Measurements from ENCODE around the gene SRCAP. TPM values are rescaled to one million over a fixed set of nuclear protein-coding genes. Genes with fewer than 3 reads are reported as not detected.

SRCAP gene
- total RNA-seq, 2 donors from 2014 or later, result 22.5 to 25.0 TPM

GRCh38 chr16:30744183-30744582 lies 45.2 kb downstream of the SRCAP start:
- H3K27me3 ChIP-seq, result no peaks in the 10 kb centered on the region
- H3K4me1 ChIP-seq, result peaks cover 0 to 37% of the 10 kb centered on the region in 2 donors
- peaks cover 19% of the 10 kb centered on the region for H3K36me3 ChIP-seq
- H3K27ac ChIP-seq, result peak overlapping the region; percentile 6 to 55
- no peaks in the 10 kb centered on the region for H3K9me3 ChIP-seq
- DNase-seq (ENCODE audit: low spot score), result no peak
- H3K4me3 ChIP-seq, result no peak overlapping the region
- TF ChIP-seq, protein P1, sequence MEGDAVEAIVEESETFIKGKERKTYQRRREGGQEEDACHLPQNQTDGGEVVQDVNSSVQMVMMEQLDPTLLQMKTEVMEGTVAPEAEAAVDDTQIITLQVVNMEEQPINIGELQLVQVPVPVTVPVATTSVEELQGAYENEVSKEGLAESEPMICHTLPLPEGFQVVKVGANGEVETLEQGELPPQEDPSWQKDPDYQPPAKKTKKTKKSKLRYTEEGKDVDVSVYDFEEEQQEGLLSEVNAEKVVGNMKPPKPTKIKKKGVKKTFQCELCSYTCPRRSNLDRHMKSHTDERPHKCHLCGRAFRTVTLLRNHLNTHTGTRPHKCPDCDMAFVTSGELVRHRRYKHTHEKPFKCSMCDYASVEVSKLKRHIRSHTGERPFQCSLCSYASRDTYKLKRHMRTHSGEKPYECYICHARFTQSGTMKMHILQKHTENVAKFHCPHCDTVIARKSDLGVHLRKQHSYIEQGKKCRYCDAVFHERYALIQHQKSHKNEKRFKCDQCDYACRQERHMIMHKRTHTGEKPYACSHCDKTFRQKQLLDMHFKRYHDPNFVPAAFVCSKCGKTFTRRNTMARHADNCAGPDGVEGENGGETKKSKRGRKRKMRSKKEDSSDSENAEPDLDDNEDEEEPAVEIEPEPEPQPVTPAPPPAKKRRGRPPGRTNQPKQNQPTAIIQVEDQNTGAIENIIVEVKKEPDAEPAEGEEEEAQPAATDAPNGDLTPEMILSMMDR (IDR thresholded peaks at IDR 0.05), result no peak

GRCh38 chr16:30745082-30745481 lies 46.1 kb downstream of the SRCAP start:
- Histone ChIP-seq H3K36me3 (peaks cover 14% of the 10 kb centered on the region), H3K27ac (no peak overlapping the region), H3K4me1 (peaks cover 0 to 40% of the 10 kb centered on the region in 2 donors)

DNA sequence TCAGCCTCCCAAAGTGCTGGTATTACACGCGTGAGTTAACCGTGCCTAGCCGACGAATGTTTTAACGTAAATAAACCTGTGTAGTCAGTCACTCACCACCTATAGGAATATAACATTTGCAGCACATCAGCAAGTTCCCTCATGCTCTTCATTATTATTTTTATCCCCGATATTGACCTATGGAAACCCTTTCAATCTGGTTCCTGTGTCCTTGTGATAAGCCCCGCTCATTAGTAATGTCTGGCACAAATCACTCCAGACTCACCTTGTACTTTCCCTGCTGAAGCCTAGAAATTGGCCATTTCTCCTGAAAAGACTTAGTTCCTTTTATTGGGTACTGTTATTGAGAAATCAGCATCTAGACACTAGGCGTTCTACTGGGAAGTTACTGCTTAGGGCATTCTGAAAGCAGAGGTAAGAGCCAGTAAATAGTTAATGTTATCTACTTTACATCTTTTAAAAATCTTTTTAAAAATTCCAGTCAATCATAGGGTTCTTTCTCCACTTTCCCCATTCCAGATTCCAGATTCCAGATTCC lies 47.7 kb downstream of the SRCAP start:
- TF ChIP-seq, protein P1 (IDR thresholded peaks at IDR 0.05), result no peak

More at GRCh38 chr16:30745082-30745481, 46.1 kb downstream of the SRCAP start:
- H3K27me3 ChIP-seq, result no peaks in the 10 kb centered on the region
- no peak for DNase-seq (ENCODE audit: low spot score)
- H3K4me3 ChIP-seq, result no peak overlapping the region
- H3K9me3 ChIP-seq, result no peaks in the 10 kb centered on the region
- TF ChIP-seq, protein P1 (IDR thresholded peaks at IDR 0.05), result no peak

DNA sequence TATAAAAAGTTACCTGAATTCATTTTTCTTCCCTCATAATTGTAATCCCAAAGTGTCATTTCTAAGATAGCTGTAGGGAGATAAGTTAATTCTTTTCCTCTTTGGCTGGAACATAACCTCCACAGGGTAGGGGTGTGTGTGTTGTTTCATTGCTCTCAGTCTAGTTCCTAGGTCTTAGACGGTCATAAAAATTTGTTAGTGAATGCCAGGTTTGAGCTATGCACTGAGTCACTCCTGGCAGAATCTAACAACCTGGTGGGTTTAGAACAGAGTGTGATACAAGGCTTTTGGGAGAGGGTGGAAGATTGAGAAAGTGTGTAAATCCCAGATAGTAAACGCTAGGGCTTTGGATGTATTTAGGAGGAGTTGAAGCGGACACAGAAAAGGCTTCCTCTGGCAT lies 48.4 kb downstream of the SRCAP start:
- Histone ChIP-seq H3K27ac (peak overlapping the region; percentile 60 to 64), H3K9me3 (no peaks in the 10 kb centered on the region), H3K27me3 (no peaks in the 10 kb centered on the region), H3K4me1 (peaks cover 0 to 18% of the 10 kb centered on the region in 2 donors), H3K4me3 (peak overlapping the region in 1 of 2 donors; percentile 98), H3K36me3 (peaks cover 22% of the 10 kb centered on the region)
- no peak for DNase-seq (ENCODE audit: low spot score)
- TF ChIP-seq, protein P1 (IDR thresholded peaks at IDR 0.05), result no peak

More for the DNA sequence above, 47.7 kb downstream of the SRCAP start:
- Histone ChIP-seq H3K4me1 (peaks cover 0 to 24% of the 10 kb centered on the region in 2 donors), H3K27me3 (no peaks in the 10 kb centered on the region), H3K4me3 (no peak overlapping the region), H3K9me3 (no peaks in the 10 kb centered on the region), H3K36me3 (peaks cover 21% of the 10 kb centered on the region), H3K27ac (no peak overlapping the region)
- no peak for DNase-seq (ENCODE audit: low spot score)

DNA sequence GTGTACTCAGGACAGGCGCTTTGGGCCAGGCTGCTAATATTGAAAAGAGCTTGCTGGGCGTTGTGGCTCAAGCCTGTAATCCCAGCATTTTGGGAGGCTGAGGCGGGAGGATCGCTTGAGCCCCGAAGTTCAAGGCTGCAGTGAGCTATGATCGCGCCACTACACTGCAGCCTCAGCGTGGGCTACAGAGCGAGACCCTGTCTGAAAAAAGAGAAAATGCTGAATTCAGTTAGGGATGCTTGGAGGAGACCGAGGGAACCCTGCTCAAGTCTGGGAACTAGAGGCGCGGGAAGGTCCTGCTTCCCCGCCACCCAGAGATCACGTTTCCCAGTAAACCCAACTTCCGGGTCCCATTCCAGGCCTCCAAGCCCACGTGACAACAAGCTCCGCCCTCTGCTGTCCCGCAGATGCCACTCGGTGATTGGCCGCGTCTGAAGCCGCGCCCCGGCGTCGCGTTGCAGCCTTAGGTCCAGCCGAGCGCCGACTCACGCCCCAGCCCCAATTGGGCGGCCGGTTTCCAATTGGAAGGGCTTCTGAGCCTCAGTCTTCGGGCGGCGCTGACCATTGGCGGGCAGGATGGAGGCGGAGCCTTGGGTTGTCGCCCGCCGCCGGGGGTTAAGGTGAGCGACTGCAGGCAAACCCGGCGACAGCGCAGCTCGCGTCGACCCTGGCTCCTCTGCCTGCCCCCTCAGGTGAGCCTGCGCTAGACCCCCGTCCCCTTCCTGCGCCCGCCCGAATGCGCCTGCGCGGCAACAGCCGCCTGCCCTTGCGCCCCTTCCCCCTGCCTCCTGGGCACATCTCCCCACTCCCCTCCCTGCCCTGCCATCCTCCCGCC lies 49.0 kb downstream of the SRCAP start, which contains the start of gene PHKG2:
Gene PHKG2, plus strand, starts transcription at position 627 of the 835 bp plus-strand sequence. CDS start 396 bp downstream, outside the sequence.
- DNase-seq (ENCODE audit: low spot score), result peak; percentile 99
- H3K4me1 ChIP-seq, result peaks cover 0 to 18% of the 10 kb centered on the region in 2 donors
- peak within 1 kb of the TSS; percentile 93 to 98 for H3K4me3 ChIP-seq
- H3K27me3 ChIP-seq, result no peaks in the 10 kb centered on the region
- H3K27ac ChIP-seq, result peak within 1 kb of the TSS; percentile 75 to 81
- H3K9me3 ChIP-seq, result no peaks in the 10 kb centered on the region
- peaks cover 22% of the 10 kb centered on the region for H3K36me3 ChIP-seq
- TF ChIP-seq, protein P1 (IDR thresholded peaks at IDR 0.05), result no peak

All from right atrium auricular region (tissue), 2 donors.